ENCODE measurements around the gene FRMD8. TPM values are rescaled to one million over a fixed set of nuclear protein-coding genes. Genes with fewer than 3 reads are reported as not detected.

Gene FRMD8
- total and polyA plus RNA-seq, 2 of the 4 experiments (the other 2 are of a cell fraction) = 11.3 to 19.8 TPM

DNA sequence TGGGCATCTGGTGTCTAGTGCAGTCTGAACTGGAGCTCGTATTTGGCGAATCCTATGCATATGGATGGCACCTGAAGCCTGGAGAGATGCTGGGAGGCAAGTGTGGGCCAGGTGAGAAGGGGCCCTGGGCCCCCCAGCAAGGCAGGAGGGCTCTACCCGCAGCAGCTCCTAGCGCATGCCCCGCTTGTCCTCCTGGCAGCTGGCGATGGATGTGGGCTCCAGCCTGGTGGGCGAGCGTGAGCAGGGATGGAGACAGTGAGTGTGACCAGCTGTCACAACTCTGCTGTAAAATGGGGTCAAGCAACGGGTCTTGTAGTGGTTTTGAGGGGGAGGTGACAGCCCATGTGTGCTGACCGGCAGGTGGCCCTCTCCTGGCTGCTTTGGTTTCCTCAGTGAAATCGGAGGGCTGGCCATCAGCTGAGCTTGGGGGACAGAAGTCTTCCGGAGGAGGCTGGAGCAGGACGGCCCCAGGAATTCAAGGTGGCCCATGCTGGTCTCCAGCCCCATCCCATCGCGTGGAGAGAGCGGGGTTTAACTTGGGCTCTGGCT, 12.0 kb downstream of the FRMD8 start:
- Histone ChIP-seq H4K8ac (ENCODE audit: low read depth in 2 of 2, low read length in 2 of 2) (no peak overlapping the region), H3K4ac (ENCODE audit: low read depth, low read length) (no peak overlapping the region), H3K23ac (ENCODE audit: low read depth, low read length) (no peak overlapping the region), H3K9ac (ENCODE audit: low read depth, low read length) (no peak overlapping the region), H2BK5ac (ENCODE audit: low read depth, low read length, poor library complexity, severe bottlenecking) (no peak overlapping the region), H4K91ac (ENCODE audit: insufficient read depth, low read depth, low read length) (no peak overlapping the region), H3K56ac (ENCODE audit: extremely low read depth, insufficient read depth, low read length) (no peak overlapping the region), H3K79me1 (ENCODE audit: low read depth in 1 of 2, low read length in 2 of 2) (peaks cover under 1 to 39% of the 10 kb centered on the region in 2 experiments; a peak in 3 of 4 replicates), H2AK9ac (replicated peaks; ENCODE audit: low read depth, low read length, poor library complexity) (no peak overlapping the region), H2AK5ac (ENCODE audit: low read depth, low read length) (no peak overlapping the region), H4K5ac (ENCODE audit: low read depth, low read length) (no peak overlapping the region), H2BK20ac (ENCODE audit: low read depth, low read length) (no peak overlapping the region), H3K27ac (ENCODE audit: insufficient read depth, low read length) (no peak overlapping the region), H3K14ac (replicated peaks; ENCODE audit: low read depth, low read length) (no peak overlapping the region), H3K18ac (ENCODE audit: low read depth, low read length) (no peak overlapping the region), H4K20me1 (ENCODE audit: insufficient read depth, low read length) (no peaks in the 10 kb centered on the region; the same call in none of the 2 replicates), H3K9me1 (ENCODE audit: insufficient read depth, low read length) (no peaks in the 10 kb centered on the region; the same call in 1 of the 2 replicates), H2AFZ (replicated peaks; ENCODE audit: low read length, poor library complexity) (no peak overlapping the region), H3K9me3 (ENCODE audit: control insufficient read depth, insufficient read depth, low read length) (no peaks in the 10 kb centered on the region), H2BK120ac (ENCODE audit: low read depth, low read length) (no peak overlapping the region), H2BK15ac (ENCODE audit: low read depth, low read length) (no peak overlapping the region), H3K27me3 (ENCODE audit: control insufficient read depth, insufficient read depth, low read length) (no peaks in the 10 kb centered on the region), H3K4me1 (ENCODE audit: control insufficient read depth, insufficient read depth, low read length) (no peaks in the 10 kb centered on the region), H3K36me3 (ENCODE audit: control insufficient read depth, insufficient read depth, low read length) (peaks cover 59% of the 10 kb centered on the region), H3K4me2 (ENCODE audit: low read depth, low read length) (no peak overlapping the region), H3K4me3 (ENCODE audit: insufficient read depth, low read depth, low read length) (no peak overlapping the region)
- intact Hi-C loops (cut with micrococcal nuclease) (no loop called here), dilution Hi-C loops (cut with HindIII; ENCODE audit: low sequenced_read_pairs, unreplicated experiment) (no loop called here), in situ Hi-C loops (cut with MboI; ENCODE audit: low sequenced_read_pairs) (no loop called here)
- no peak for ATAC-seq (ENCODE audit: low read depth)
- no TSS peak for BruUV-seq (replicated peaks)
- no peak for DNase-seq
- CTCF ChIA-PET = interaction anchor here (0.5 kb wide), 1 partner anchor 113 kb away, joined by 3 read pairs; no protein-coding TSS in a partner anchor
- WGBS, 2 experiments (ENCODE audit: extremely low coverage in 2 of 2, insufficient read length in 1 of 2) = 77% methylated on average over 10 of the region's 16 CpGs; no CpG with 5 or more reads in 1 of the 2 experiments
- POLR2A ChIA-PET (ENCODE audit: unreplicated experiment) = interaction anchor here (0.7 kb wide), 1 partner anchor 100 kb away, joined by 16 read pairs; the partner anchor contains the start of gene MALAT1
- TF ChIP-seq RAD21 (IDR thresholded peaks at IDR 0.05; ENCODE audit: low read length) = no peak
- TF ChIP-seq CEBPB (IDR thresholded peaks at IDR 0.05; ENCODE audit: low read depth, low read length) = no peak
- no peak for TF ChIP-seq BHLHE40 (IDR thresholded peaks at IDR 0.05; ENCODE audit: low read depth, low read length)
- TF ChIP-seq SMC3 (IDR thresholded peaks at IDR 0.05; ENCODE audit: low read depth, low read length) = no peak
- no peak for TF ChIP-seq RFX5 (IDR thresholded peaks at IDR 0.05; ENCODE audit: low read depth, low read length)
- TF ChIP-seq FOS (IDR thresholded peaks at IDR 0.05; ENCODE audit: low read depth, low read length) = no peak
- no peak for TF ChIP-seq CHD1 (IDR thresholded peaks at IDR 0.05; ENCODE audit: low read depth, low read length)
- no peak for TF ChIP-seq RCOR1 (IDR thresholded peaks at IDR 0.05; ENCODE audit: insufficient replicate concordance, low read length)
- TF ChIP-seq, protein P1, sequence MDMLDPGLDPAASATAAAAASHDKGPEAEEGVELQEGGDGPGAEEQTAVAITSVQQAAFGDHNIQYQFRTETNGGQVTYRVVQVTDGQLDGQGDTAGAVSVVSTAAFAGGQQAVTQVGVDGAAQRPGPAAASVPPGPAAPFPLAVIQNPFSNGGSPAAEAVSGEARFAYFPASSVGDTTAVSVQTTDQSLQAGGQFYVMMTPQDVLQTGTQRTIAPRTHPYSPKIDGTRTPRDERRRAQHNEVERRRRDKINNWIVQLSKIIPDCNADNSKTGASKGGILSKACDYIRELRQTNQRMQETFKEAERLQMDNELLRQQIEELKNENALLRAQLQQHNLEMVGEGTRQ (IDR thresholded peaks at IDR 0.05; ENCODE audit: low read depth, low read length) = no peak
- no peak for TF ChIP-seq MAZ (IDR thresholded peaks at IDR 0.05; ENCODE audit: borderline replicate concordance, low read depth, low read length)

Data from IMR-90 (cell line).